GM18507 (cell line): ENCODE results near the gene PLAAT2.

ENCODE experiments used
- DNase-seq: peaks from one replicate; pipeline ENCODE4 v3.0.0; 2011; ENCODE audit warnings: low read depth; ENCODE audit not compliant: insufficient read length; ENCODE audit errors: extremely low spot score
- FAIRE-seq: peaks from 2 replicates; lab custom pipeline; 2011; peaks lifted over from hg19 to GRCh38; lab: Jason Lieb, UNC

The PLAAT2 gene

GRCh38 chr11:63503492-63503891 lies 59.7 kb downstream of the PLAAT2 start:
- FAIRE-seq (no peak), DNase-seq (no peak)
